GM12874 (cell line): ENCODE measurements around the gene LRRC4B.

Experiments used
- TF ChIP-seq, protein P1 (sequence below): IDR thresholded peaks from 2 replicates; pipeline ENCODE4 v1.5.1; 2011; ENCODE audit warnings: low read depth, mild to moderate bottlenecking, control low read depth, low read length, moderate library complexity; ENCODE audit not compliant: insufficient read depth

LRRC4B gene

GRCh38 chr19:50514346-50515167 lies 53.7 kb downstream of the LRRC4B start:
- TF ChIP-seq, protein P1, sequence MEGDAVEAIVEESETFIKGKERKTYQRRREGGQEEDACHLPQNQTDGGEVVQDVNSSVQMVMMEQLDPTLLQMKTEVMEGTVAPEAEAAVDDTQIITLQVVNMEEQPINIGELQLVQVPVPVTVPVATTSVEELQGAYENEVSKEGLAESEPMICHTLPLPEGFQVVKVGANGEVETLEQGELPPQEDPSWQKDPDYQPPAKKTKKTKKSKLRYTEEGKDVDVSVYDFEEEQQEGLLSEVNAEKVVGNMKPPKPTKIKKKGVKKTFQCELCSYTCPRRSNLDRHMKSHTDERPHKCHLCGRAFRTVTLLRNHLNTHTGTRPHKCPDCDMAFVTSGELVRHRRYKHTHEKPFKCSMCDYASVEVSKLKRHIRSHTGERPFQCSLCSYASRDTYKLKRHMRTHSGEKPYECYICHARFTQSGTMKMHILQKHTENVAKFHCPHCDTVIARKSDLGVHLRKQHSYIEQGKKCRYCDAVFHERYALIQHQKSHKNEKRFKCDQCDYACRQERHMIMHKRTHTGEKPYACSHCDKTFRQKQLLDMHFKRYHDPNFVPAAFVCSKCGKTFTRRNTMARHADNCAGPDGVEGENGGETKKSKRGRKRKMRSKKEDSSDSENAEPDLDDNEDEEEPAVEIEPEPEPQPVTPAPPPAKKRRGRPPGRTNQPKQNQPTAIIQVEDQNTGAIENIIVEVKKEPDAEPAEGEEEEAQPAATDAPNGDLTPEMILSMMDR = no peak

DNA sequence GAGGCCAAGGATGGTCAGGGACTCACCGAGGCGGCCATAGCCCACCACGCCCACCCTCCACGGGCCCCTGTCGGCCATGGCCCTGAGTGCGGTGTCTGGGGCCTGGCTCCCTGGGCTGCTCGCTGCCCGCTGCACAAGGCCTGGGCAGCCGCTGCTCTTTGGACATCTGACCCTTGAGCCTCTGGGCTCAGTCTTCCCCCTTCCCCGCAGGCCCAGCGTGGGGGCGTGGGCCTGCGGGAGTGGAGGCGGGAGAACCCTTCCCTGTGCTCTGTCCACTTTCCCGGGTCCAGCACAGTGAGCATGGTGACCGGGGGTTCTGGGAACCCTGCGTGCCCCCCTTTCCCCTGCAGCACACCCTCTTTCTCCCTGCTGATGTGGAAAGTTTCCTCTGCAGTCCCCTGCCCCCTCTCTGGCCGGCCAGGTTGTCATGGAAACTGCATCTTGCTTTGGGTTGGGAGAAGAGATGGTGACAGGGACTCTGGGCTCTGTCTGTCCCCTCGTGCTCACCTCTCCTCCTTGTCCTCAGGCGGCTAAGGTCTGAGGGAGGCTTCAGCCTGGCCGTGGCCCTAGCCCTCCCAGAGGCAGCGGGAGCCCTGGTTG lies 54.4 kb downstream of the LRRC4B start, which contains the start of gene ASPDH:
ASPDH (minus strand) TSS at position 168 of the 600 bp plus-strand sequence; CDS start at position 78, 90 bp downstream.
- TF ChIP-seq, protein P1 = no peak

DNA sequence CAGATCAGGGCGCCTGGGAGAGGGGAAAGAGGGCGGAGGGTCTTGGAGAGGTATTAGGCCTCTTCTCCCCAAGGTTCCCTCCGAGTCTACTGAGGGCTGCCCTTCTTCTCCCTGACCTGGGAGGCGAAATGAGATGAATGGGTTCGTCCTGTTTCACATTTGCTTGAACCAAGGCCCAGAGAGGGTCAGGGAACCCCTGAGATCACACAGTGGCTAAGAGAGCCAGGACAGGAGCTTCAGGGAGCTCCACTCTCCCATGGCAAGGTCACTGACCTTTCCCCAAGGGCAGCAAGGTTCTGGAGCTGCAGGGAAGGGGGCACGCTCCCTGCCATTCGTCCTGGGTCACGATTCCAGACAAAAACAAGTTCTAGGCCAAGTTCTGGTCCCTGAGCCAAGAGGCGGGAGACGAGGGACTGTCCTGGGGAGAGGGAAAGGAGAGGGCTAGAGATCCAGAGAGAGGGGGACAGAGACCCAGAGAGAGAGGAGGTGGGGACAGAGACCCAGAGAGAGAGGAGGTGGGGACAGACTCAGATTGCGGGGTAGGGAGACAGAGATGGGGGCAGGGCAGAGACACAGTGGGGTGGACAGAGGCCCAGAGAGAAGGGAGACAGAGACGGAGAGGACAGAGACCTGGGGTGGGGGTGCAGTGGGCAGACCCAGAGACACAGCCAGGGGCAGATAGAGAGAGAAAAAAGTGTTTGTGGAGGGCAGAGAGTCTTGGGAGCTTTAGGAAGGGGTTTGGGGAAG lies 55.1 kb downstream of the LRRC4B start:
- TF ChIP-seq, protein P1 = no peak

GRCh38 chr19:50512112-50512998 lies 55.9 kb downstream of the LRRC4B start:
- TF ChIP-seq, protein P1 = no peak

DNA sequence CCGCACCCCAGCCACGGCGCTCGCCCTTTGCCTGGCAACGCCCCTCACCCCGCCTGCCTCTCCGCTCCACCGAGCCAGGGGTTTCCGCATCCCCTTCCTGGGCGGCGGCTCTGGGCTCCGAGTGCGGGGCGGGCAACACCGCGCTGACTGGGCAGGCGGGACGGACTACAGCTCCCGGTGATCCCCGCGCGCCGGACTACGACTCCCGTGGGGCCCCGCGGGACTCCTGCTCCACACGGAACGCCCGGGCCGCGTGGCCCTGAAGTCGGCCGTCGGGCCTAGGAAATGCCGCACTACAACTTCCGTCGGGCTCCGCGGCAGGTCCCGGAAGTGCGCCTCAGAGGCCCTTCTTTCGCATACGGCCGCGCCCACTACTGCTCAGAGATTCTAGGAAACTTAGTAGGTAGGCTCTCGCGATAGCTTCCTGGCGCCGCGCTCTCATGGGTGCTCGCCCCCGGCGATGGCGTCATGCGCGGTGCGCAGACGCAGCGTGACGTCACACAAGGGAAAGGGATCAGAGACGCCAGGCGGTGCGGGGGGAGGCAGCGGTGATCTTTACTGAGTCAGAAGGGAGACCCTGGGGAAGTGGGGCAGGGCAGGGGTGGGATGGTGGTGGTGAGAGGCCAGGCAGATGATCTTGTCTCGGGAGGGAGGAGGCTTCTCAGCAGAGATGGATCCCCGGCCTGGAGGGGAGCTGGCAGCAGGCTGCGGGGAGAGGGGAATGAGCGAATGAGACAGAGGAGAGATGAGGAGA lies 57.0 kb downstream of the LRRC4B start, which contains the start of gene JOSD2:
JOSD2 (minus strand) TSS at position 123 of the 754 bp plus-strand sequence. CDS start 760 bp downstream, outside the sequence.
- TF ChIP-seq, protein P1 = no peak

DNA sequence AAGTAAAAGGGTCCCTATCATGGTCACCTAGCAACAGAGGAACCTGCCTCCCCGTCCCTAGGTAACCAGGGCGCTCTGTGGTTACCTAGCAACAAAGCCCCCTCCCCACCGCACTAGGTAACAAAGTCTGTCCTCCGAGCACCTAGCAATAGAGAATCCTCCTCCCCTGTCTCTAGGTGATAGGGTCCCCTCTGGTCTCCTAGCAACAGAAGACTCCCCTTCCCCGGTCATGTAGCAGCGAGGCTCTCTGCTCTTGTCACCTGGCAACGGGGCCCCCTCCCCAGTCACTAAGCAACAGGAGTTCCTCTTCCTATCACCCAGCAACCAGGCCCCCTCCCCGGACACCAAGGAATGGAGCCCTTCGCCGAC lies 57.6 kb downstream of the LRRC4B start:
- TF ChIP-seq, protein P1 = no peak
